ENCODE results near the gene PALLD. TPM values are rescaled to one million over a fixed set of nuclear protein-coding genes. Genes with fewer than 3 reads are reported as not detected.

PALLD gene
- total RNA-seq, 4 donors from 2014 or later = 71.8 to 106 (median 83.3) TPM

- Histone ChIP-seq H3K27me3 (no peaks in the 10 kb centered on the region), H3K27ac (no peak overlapping the region), H3K9me3 (no peaks in the 10 kb centered on the region), H3K36me3 (no peaks in the 10 kb centered on the region), H3K4me1 (peaks cover 7% of the 10 kb centered on the region), H3K4me3 (no peak overlapping the region)
- no peak for DNase-seq (ENCODE audit: low spot score in 2 of 2)
- TF ChIP-seq POLR2A (IDR thresholded peaks at IDR 0.05) (no peak), CTCF (IDR thresholded peaks at IDR 0.05) (no peak), EP300 (IDR thresholded peaks at IDR 0.05) (no peak), POLR2AphosphoS5 (IDR thresholded peaks at IDR 0.05) (no peak)
- 98% methylated on average over 3 of the region's 3 CpGs for WGBS
Observed at GRCh38 chr4:168743131-168743530, 246.3 kb downstream of the PALLD start.

DNA sequence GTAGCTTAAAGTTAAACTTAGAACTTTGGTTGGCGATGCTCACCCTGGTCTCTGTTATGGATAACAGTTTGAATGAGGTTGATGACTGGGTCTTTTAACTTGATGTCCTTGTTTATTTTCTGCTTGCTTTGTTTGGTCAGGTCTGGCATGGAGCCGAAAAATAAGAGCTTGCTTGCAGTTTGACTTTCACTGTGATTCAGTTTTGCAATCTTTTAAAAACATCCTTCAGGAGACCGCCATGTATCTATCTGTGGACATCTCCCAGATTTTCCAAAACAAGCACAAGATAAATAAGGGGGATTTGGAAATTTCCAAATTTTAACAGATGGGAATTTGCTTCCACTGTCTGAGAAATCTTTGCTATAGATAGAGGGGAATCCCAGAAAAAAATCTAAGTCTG is 246.7 kb downstream of the PALLD start:
- whole genome bisulfite sequencing = 75% methylated on average over 3 of the region's 3 CpGs
- DNase-seq (ENCODE audit: low spot score in 2 of 2) = no peak
- Histone ChIP-seq H3K36me3 (no peaks in the 10 kb centered on the region), H3K9me3 (no peaks in the 10 kb centered on the region), H3K27ac (peak overlapping the region; percentile 22), H3K27me3 (no peaks in the 10 kb centered on the region), H3K4me3 (no peak overlapping the region), H3K4me1 (peaks cover 7% of the 10 kb centered on the region)
- no peak for TF ChIP-seq CTCF (IDR thresholded peaks at IDR 0.05)
- no peak for TF ChIP-seq POLR2A (IDR thresholded peaks at IDR 0.05)
- no peak for TF ChIP-seq EP300 (IDR thresholded peaks at IDR 0.05)
- TF ChIP-seq POLR2AphosphoS5 (IDR thresholded peaks at IDR 0.05) = no peak

- WGBS = 69% methylated on average over 5 of the region's 5 CpGs
- no peak for DNase-seq (ENCODE audit: low spot score in 2 of 2)
- H3K36me3 ChIP-seq = no peaks in the 10 kb centered on the region
- peak overlapping the region; percentile 22 for H3K27ac ChIP-seq
- no peak overlapping the region for H3K4me3 ChIP-seq
- peaks cover 7% of the 10 kb centered on the region for H3K4me1 ChIP-seq
- no peaks in the 10 kb centered on the region for H3K27me3 ChIP-seq
- no peaks in the 10 kb centered on the region for H3K9me3 ChIP-seq
- no peak for TF ChIP-seq CTCF (IDR thresholded peaks at IDR 0.05)
- TF ChIP-seq POLR2AphosphoS5 (IDR thresholded peaks at IDR 0.05) = no peak
- no peak for TF ChIP-seq POLR2A (IDR thresholded peaks at IDR 0.05)
Observed at GRCh38 chr4:168744021-168744420, 247.2 kb downstream of the PALLD start.

DNA sequence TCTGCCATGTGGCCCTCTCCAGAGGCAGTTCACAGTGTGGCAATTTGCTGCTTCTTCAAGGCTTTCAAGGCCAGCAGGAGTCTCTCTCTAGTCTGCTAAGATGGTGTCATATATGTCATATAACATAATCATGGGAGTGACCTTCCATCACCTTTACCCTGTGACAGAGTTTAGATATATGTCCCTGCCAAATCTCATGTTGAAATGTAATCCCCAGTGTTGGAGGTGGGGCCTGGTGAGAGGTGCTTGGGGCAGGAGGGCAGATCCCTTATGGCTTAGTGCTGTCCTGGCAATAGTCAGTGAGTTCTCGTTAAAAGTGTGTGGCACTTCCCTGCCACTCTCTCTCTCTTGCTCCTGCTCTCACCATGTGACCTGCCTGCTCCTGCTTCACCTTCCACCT is 252.0 kb downstream of the PALLD start:
- Histone ChIP-seq H3K9me3 (no peaks in the 10 kb centered on the region), H3K27ac (no peak overlapping the region), H3K4me1 (peaks cover 2% of the 10 kb centered on the region), H3K36me3 (no peaks in the 10 kb centered on the region), H3K27me3 (no peaks in the 10 kb centered on the region), H3K4me3 (no peak overlapping the region)
- 86% methylated on average over 1 of the region's 1 CpG for WGBS
- TF ChIP-seq POLR2AphosphoS5 (IDR thresholded peaks at IDR 0.05) = no peak
- no peak for TF ChIP-seq POLR2A (IDR thresholded peaks at IDR 0.05)
- TF ChIP-seq CTCF (IDR thresholded peaks at IDR 0.05) = no peak
- TF ChIP-seq EP300 (IDR thresholded peaks at IDR 0.05) = no peak
- no peak for DNase-seq (ENCODE audit: low spot score in 2 of 2)

GRCh38 chr4:168751263-168752225 is 254.7 kb downstream of the PALLD start:
- Histone ChIP-seq H3K4me3 (no peak overlapping the region), H3K27ac (no peak overlapping the region), H3K4me1 (no peaks in the 10 kb centered on the region), H3K27me3 (no peaks in the 10 kb centered on the region), H3K9me3 (no peaks in the 10 kb centered on the region), H3K36me3 (no peaks in the 10 kb centered on the region)
- no peak for TF ChIP-seq CTCF (IDR thresholded peaks at IDR 0.05)
- TF ChIP-seq EP300 (IDR thresholded peaks at IDR 0.05) = no peak
- no peak for TF ChIP-seq POLR2A (IDR thresholded peaks at IDR 0.05)
- TF ChIP-seq POLR2AphosphoS5 (IDR thresholded peaks at IDR 0.05) = no peak
- DNase-seq (ENCODE audit: low spot score in 2 of 2) = no peak
- WGBS = 84% methylated on average over 12 of the region's 12 CpGs

Data from suprapubic skin (tissue), 4 donors.